Astrocyte (in vitro differentiated cells and primary cell): ENCODE data around the gene FSIP1. TPM values are rescaled to one million over a fixed set of nuclear protein-coding genes. Genes with fewer than 3 reads are reported as not detected.

Experiments used
- DNase-seq: peaks from one replicate; pipeline ENCODE4 v3.0.0-alpha.2; 2010; ENCODE audit warnings: low read depth
- FAIRE-seq: peaks from 2 replicates; lab custom pipeline; 2011; peaks lifted over from hg19 to GRCh38; lab: Jason Lieb, UNC
- H2AFZ ChIP-seq: 2 replicates; pipeline ENCODE4 v1.6.0; 2012; ENCODE audit warnings: low read depth, low read length, inconsistent platforms
- H3K27ac ChIP-seq: 2 replicates; pipeline ENCODE4 v1.5.1; 2011; ENCODE audit warnings: low read depth, low read length, inconsistent platforms
- H3K27me3 ChIP-seq: 2 replicates; pipeline ENCODE4 v1.6.0; 2011; ENCODE audit warnings: low read length, inconsistent platforms; ENCODE audit not compliant: insufficient read depth
- H3K36me3 ChIP-seq: 2 replicates; pipeline ENCODE4 v1.5.1; 2011; ENCODE audit warnings: low read length, inconsistent platforms; ENCODE audit not compliant: insufficient read depth
- H3K4me1 ChIP-seq: 2 replicates; pipeline ENCODE4 v1.5.1; 2011; ENCODE audit warnings: low read length, inconsistent platforms; ENCODE audit not compliant: insufficient read depth
- H3K4me2 ChIP-seq: 2 replicates; pipeline ENCODE4 v1.6.0; 2012; ENCODE audit warnings: low read length, inconsistent platforms
- H3K4me3 ChIP-seq: 2 replicates; pipeline ENCODE4 v1.5.1; 2011; ENCODE audit warnings: low read depth, mild to moderate bottlenecking, low read length, inconsistent platforms; ENCODE audit not compliant: insufficient read depth
- H3K79me2 ChIP-seq: 2 replicates; pipeline ENCODE4 v1.6.0; 2012; ENCODE audit warnings: mild to moderate bottlenecking, low read length, inconsistent platforms; ENCODE audit not compliant: insufficient read depth
- H3K9ac ChIP-seq: 2 replicates; pipeline ENCODE4 v1.6.0; 2012; ENCODE audit warnings: mild to moderate bottlenecking, low read length, inconsistent platforms
- H3K9me3 ChIP-seq: 2 replicates; pipeline ENCODE4 v1.5.1; 2012; ENCODE audit warnings: low read depth, mild to moderate bottlenecking, low read length, inconsistent platforms; ENCODE audit not compliant: insufficient read depth
- H4K20me1 ChIP-seq: 2 replicates; pipeline ENCODE4 v1.6.0; 2012; ENCODE audit warnings: low read length, inconsistent platforms; ENCODE audit not compliant: insufficient read depth
- H3K27ac Mint-ChIP-seq: one replicate; pipeline ENCODE4 v1.8.0; 2021; ENCODE audit warnings: mild to moderate bottlenecking, mixed read lengths; ENCODE audit not compliant: unreplicated experiment
- H3K27me3 Mint-ChIP-seq: one replicate; pipeline ENCODE4 v1.8.0; 2021; ENCODE audit warnings: low read depth, mixed read lengths; ENCODE audit not compliant: unreplicated experiment
- H3K36me3 Mint-ChIP-seq: one replicate; pipeline ENCODE4 v1.8.0; 2021; ENCODE audit warnings: low read depth, mixed read lengths; ENCODE audit not compliant: unreplicated experiment
- H3K4me1 Mint-ChIP-seq: one replicate; pipeline ENCODE4 v1.8.0; 2021; ENCODE audit warnings: low read depth, mixed read lengths; ENCODE audit not compliant: unreplicated experiment
- H3K4me3 Mint-ChIP-seq: one replicate; pipeline ENCODE4 v1.8.0; 2021; ENCODE audit warnings: mild to moderate bottlenecking, moderate library complexity, mixed read lengths; ENCODE audit not compliant: unreplicated experiment
- H3K9me3 Mint-ChIP-seq: one replicate; pipeline ENCODE4 v1.8.0; 2021; ENCODE audit warnings: mild to moderate bottlenecking, mixed read lengths; ENCODE audit not compliant: unreplicated experiment
- CTCF ChIP-seq: IDR thresholded peaks from 2 replicates; pipeline ENCODE4 v1.5.1; 2011; ENCODE audit warnings: low read depth, mild to moderate bottlenecking, inconsistent platforms, low read length, moderate library complexity; ENCODE audit not compliant: insufficient read depth
- EZH2 ChIP-seq: IDR thresholded peaks from 2 replicates; pipeline ENCODE4 v1.6.1; 2012; ENCODE audit warnings: mild to moderate bottlenecking, low read length, inconsistent platforms; ENCODE audit not compliant: insufficient read depth
- total RNA-seq: library from RNA; stranded (reverse); gene quantifications from 2 replicates; pipeline ENCODE4 v1.2.1, GENCODE V29; 2021

FSIP1 gene
- total RNA-seq, 1 donor from 2014 or later: 0.77 TPM

- peak overlapping the region; percentile 8 for H3K4me2 ChIP-seq
- no peak overlapping the region for H3K27ac Mint-ChIP-seq
- no peak overlapping the region for H3K27ac ChIP-seq
- no peaks in the 10 kb centered on the region for H3K79me2 ChIP-seq
- DNase-seq (no peak), FAIRE-seq (peak; percentile 58)
- no peaks in the 10 kb centered on the region for H3K27me3 Mint-ChIP-seq
- peaks cover 17% of the 10 kb centered on the region for H3K4me1 ChIP-seq
- H3K9ac ChIP-seq: peak overlapping the region; percentile 13
- H2AFZ ChIP-seq: no peak overlapping the region
- no peak for TF ChIP-seq CTCF
- TF ChIP-seq EZH2: no peak
- H3K9me3 Mint-ChIP-seq: no peaks in the 10 kb centered on the region
- peaks cover 54% of the 10 kb centered on the region for H4K20me1 ChIP-seq
- H3K9me3 ChIP-seq: no peaks in the 10 kb centered on the region
- H3K4me3 ChIP-seq: no peak overlapping the region
- H3K4me1 Mint-ChIP-seq: peaks cover 30% of the 10 kb centered on the region
- H3K27me3 ChIP-seq: no peaks in the 10 kb centered on the region
- H3K4me3 Mint-ChIP-seq: peak overlapping the region; percentile 40
- peaks cover 65% of the 10 kb centered on the region for H3K36me3 ChIP-seq
- H3K36me3 Mint-ChIP-seq: peaks cover 24% of the 10 kb centered on the region
Measured at GRCh38 chr15:39595338-39596221, 187.1 kb downstream of the FSIP1 start.

- Histone ChIP-seq H3K27ac (no peak overlapping the region), H3K4me3 (no peak overlapping the region), H3K4me1 (peaks cover 17% of the 10 kb centered on the region), H4K20me1 (peaks cover 62% of the 10 kb centered on the region), H3K79me2 (no peaks in the 10 kb centered on the region), H3K9ac (no peak overlapping the region), H3K36me3 (peaks cover 73% of the 10 kb centered on the region), H3K9me3 (no peaks in the 10 kb centered on the region), H2AFZ (no peak overlapping the region), H3K4me2 (peak overlapping the region; percentile 9), H3K27me3 (no peaks in the 10 kb centered on the region)
- H3K4me1 Mint-ChIP-seq: peaks cover 29% of the 10 kb centered on the region
- FAIRE-seq (peak; percentile 62), DNase-seq (peak; percentile 49)
- no peaks in the 10 kb centered on the region for H3K9me3 Mint-ChIP-seq
- H3K27me3 Mint-ChIP-seq: no peaks in the 10 kb centered on the region
- H3K27ac Mint-ChIP-seq: peak overlapping the region; percentile 44
- H3K36me3 Mint-ChIP-seq: peaks cover 28% of the 10 kb centered on the region
- no peak for TF ChIP-seq EZH2
- TF ChIP-seq CTCF: no peak
- no peak overlapping the region for H3K4me3 Mint-ChIP-seq
Measured at GRCh38 chr15:39594446-39595337, 187.9 kb downstream of the FSIP1 start.
